GM23248 (cell line): ENCODE measurements around the gene LDLRAD3. TPM values are rescaled to one million over a fixed set of nuclear protein-coding genes. Genes with fewer than 3 reads are reported as not detected.
A peak's percentile ranks its signal among the peaks of the same experiment; 100 is the strongest.

ENCODE experiments used
- DNase-seq: peaks from one replicate; pipeline ENCODE4 v3.0.0-alpha.2; 2015
- H2AFZ ChIP-seq: fragments of 200-600 bp; sonication (generic); 2 replicates; pipeline ENCODE4 v1.6.1; 2016; ENCODE audit warnings: antibody characterized with exemption
- H3F3A ChIP-seq: fragments of 200-600 bp; sonication (generic); 2 replicates; pipeline ENCODE4 v1.6.1; 2016; ENCODE audit warnings: mild to moderate bottlenecking, antibody characterized with exemption, mixed run types; ENCODE audit not compliant: insufficient read depth
- H3K27ac ChIP-seq: fragments of 200-600 bp; sonication (generic); 2 replicates; pipeline ENCODE4 v1.5.1; 2016; ENCODE audit warnings: mild to moderate bottlenecking
- H3K27me3 ChIP-seq: fragments of 200-600 bp; sonication (generic); replicated peaks from 2 replicates; pipeline ENCODE4 v1.6.1; 2016; ENCODE audit warnings: mild to moderate bottlenecking; ENCODE audit not compliant: insufficient read depth
- H3K36me3 ChIP-seq: fragments of 200-600 bp; sonication (generic); 2 replicates; pipeline ENCODE4 v1.6.1; 2016; ENCODE audit warnings: low read depth, mild to moderate bottlenecking
- H3K4me1 ChIP-seq: fragments of 200-600 bp; sonication (generic); 2 replicates; pipeline ENCODE4 v1.6.1; 2016; ENCODE audit warnings: mild to moderate bottlenecking; ENCODE audit not compliant: insufficient read depth
- H3K4me2 ChIP-seq: fragments of 200-600 bp; sonication (generic); one replicate; pipeline ENCODE4 v1.6.1; 2016; ENCODE audit warnings: mild to moderate bottlenecking; ENCODE audit not compliant: unreplicated experiment
- H3K4me3 ChIP-seq: fragments of 200-600 bp; sonication (generic); 2 replicates; pipeline ENCODE4 v1.5.1; 2016; ENCODE audit warnings: mild to moderate bottlenecking
- H3K79me2 ChIP-seq: fragments of 200-600 bp; sonication (generic); 2 replicates; pipeline ENCODE4 v1.6.1; 2016; ENCODE audit warnings: mild to moderate bottlenecking; ENCODE audit not compliant: insufficient read depth
- H3K9ac ChIP-seq: fragments of 200-600 bp; sonication (generic); 2 replicates; pipeline ENCODE4 v1.6.1; 2016; ENCODE audit warnings: mild to moderate bottlenecking
- H3K9me2 ChIP-seq: fragments of 200-600 bp; sonication (generic); 2 replicates; pipeline ENCODE4 v1.6.1; 2016; ENCODE audit warnings: mixed run types, mild to moderate bottlenecking, moderate library complexity; ENCODE audit not compliant: insufficient read depth
- H3K9me3 ChIP-seq: fragments of 200-600 bp; sonication (generic); one replicate; pipeline ENCODE4 v1.6.1; 2017; ENCODE audit warnings: low read depth
- H4K20me1 ChIP-seq: fragments of 200-600 bp; sonication (generic); 2 replicates; pipeline ENCODE4 v1.6.0; 2016; ENCODE audit not compliant: insufficient read depth
- EZH2 ChIP-seq: fragments of 200-600 bp; sonication (generic); IDR thresholded peaks from 2 replicates; pipeline ENCODE4 v1.6.1; 2018; ENCODE audit warnings: antibody characterized with exemption, mild to moderate bottlenecking; ENCODE audit not compliant: insufficient read depth, poor library complexity, severe bottlenecking
- EZH2phosphoT487 ChIP-seq: fragments of 200-600 bp; sonication (generic); IDR thresholded peaks from 2 replicates; pipeline ENCODE4 v1.6.1; 2018; ENCODE audit warnings: antibody characterized with exemption, moderate library complexity, mild to moderate bottlenecking, low read depth; ENCODE audit not compliant: insufficient read depth
- whole genome bisulfite sequencing, 2 experiments: methylation state at CpG; one replicate each; pipeline ENCODE4 v1.1.6; 2015 to 2017; ENCODE audit warnings: low lambda C conversion rate in 2 of 2, low coverage in 1 of 2; ENCODE audit errors: missing lambda C conversion rate in 2 of 2; 5-methylcytosine and 5-hydroxymethylcytosine counted together
- in situ Hi-C: fragments of 300-500 bp; cut with MboI; formaldehyde crosslinking; loops from 2 replicates; pipeline ENCODE4 v1.15.0; 2020
- polyA plus RNA-seq: library from polyadenylated mRNA; unstranded; fragments of >200 nt; fragmentation: Nextera tagmentation; extraction: Ambion mirVana; gene quantifications from 2 replicates; pipeline ENCODE4 v1.2.1, GENCODE V29; 2016
- total RNA-seq: library from RNA; depleted of rRNA; stranded (reverse); fragments of >200 nt; shearing (Covaris generic); gene quantifications from 2 replicates; pipeline ENCODE4 v1.2.3, GENCODE V29; 2014

The LDLRAD3 gene
- total and polyA plus RNA-seq, 2 experiments from 2014 or later = 6.2 to 6.6 TPM

DNA sequence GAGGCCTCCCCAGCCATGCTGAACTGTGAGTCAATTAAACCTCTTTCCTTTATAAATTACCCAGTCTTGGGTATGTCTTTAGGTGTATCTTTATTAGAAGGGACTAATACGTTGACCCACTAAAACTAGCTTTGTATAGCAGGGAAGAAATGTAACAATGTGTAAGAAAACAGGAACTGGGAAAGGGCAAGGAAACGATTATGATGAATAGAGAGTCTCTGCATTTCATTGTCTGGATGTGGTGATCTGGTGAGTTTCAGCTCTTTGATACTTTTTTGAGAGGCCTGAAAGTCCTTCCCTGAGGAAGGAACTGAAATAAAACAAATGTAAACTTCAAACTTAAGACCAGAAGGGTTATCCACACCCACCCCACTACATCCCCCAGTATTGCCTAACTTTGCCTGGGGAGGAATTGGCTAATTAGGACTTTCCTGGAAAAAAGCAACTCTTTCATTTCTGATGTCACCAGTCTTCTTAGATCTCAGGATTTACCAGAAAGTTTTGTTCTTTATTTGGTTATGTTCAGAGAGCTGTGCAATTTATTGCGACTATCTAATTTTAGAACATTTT lies 119.0 kb downstream of the LDLRAD3 start:
- Histone ChIP-seq H3K27ac (no peak overlapping the region), H3K9ac (no peak overlapping the region), H3K9me3 (no peaks in the 10 kb centered on the region), H2AFZ (no peak overlapping the region), H3K27me3 (no peaks in the 10 kb centered on the region), H3K4me3 (no peak overlapping the region), H4K20me1 (no peaks in the 10 kb centered on the region), H3K4me2 (no peak overlapping the region), H3K36me3 (no peaks in the 10 kb centered on the region), H3F3A (no peaks in the 10 kb centered on the region), H3K4me1 (no peaks in the 10 kb centered on the region), H3K9me2 (no peaks in the 10 kb centered on the region), H3K79me2 (no peaks in the 10 kb centered on the region)
- 68 to 74% methylated on average over 3 of the region's 3 CpGs for WGBS, 2 experiments
- in situ Hi-C loops = no loop called here
- no peak for DNase-seq
- no peak for TF ChIP-seq EZH2
- no peak for TF ChIP-seq EZH2phosphoT487

DNA sequence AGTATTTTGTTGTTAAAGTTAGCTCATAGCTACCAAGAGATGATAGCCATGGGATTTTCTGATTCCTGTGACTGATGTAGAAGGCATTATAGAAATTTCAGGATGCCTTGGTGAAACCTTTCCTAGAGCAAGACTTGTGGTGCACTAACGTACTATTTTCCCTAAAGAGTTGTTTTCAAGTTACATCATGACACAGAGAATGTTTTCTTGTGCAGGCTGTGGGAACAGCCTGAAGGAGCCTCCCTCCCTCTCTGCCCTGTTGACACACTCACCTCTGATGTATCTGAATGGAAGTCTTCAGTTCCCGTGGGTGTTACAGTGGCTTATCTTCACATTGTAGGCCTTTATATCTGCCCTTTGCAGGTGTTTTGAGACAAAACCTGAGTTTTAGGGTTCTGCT lies 121.6 kb downstream of the LDLRAD3 start:
- Histone ChIP-seq H4K20me1 (no peaks in the 10 kb centered on the region), H3K4me2 (no peak overlapping the region), H3K9ac (no peak overlapping the region), H3K4me3 (no peak overlapping the region), H3K36me3 (no peaks in the 10 kb centered on the region), H3K27ac (no peak overlapping the region), H3F3A (no peaks in the 10 kb centered on the region), H3K27me3 (no peaks in the 10 kb centered on the region), H3K4me1 (no peaks in the 10 kb centered on the region), H2AFZ (no peak overlapping the region), H3K9me2 (no peaks in the 10 kb centered on the region), H3K9me3 (no peaks in the 10 kb centered on the region), H3K79me2 (no peaks in the 10 kb centered on the region)
- 71 to 72% methylated on average over 2 of the region's 2 CpGs for WGBS, 2 experiments
- peak; percentile 34 for DNase-seq
- in situ Hi-C loops = no loop called here
- TF ChIP-seq EZH2 = no peak
- TF ChIP-seq EZH2phosphoT487 = no peak

DNA sequence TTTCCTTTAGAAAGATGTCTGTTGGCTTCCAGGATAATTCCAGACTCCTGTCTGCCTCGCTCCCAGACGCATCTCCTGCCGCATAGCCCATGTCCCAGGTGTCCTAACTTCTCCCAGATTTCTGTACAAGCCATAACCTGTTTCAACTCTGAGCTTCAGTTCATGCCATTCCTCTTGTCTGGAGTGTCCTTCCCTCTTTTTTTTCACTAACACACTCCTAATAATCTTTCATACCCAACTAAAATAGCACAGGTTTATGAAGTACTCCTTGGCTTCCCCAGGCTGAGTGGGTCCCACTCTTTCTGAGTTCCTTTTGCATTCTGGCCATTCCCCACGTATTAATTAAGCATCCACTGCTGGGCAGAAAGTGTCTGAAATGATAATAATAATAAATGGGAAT lies 123.0 kb downstream of the LDLRAD3 start:
- Histone ChIP-seq H3K4me1 (no peaks in the 10 kb centered on the region), H3K9me3 (no peaks in the 10 kb centered on the region), H3K9me2 (no peaks in the 10 kb centered on the region), H4K20me1 (no peaks in the 10 kb centered on the region), H2AFZ (no peak overlapping the region), H3K4me3 (no peak overlapping the region), H3K9ac (no peak overlapping the region), H3F3A (no peaks in the 10 kb centered on the region), H3K36me3 (no peaks in the 10 kb centered on the region), H3K27me3 (no peaks in the 10 kb centered on the region), H3K4me2 (no peak overlapping the region), H3K27ac (no peak overlapping the region), H3K79me2 (no peaks in the 10 kb centered on the region)
- in situ Hi-C loops = no loop called here
- TF ChIP-seq EZH2 (no peak), EZH2phosphoT487 (no peak)
- 88 to 92% methylated on average over 4 of the region's 4 CpGs for WGBS, 2 experiments
- no peak for DNase-seq

DNA sequence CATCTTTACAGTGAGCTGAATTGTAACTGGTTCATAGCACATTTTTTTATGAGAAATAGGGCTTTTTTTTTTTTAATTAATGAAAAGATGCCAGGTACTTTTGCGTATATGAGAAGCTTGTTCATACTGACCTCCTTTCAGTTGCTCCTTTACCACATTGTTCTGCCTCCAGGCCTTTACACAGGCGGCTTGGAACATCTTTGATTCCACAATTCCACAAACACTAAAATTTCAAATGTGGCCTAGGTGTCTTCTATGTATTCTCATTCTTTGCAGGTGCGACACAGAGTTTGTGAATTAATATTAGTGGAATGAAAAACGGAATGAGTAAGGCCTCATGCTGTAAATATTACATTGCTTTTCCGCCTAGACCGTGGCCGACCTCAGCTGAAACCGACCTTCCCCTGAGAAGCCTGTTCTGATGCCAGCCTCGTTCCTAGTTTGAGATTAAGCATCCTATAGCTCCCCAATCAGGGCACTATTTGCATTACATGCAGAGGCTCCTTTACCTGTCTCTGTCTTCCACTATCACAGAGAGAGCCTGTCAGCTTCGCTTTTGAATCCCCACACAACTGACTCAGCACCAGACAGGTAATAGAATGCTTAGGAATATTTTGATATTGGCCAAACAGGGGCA lies 125.8 kb downstream of the LDLRAD3 start:
- no peak overlapping the region for H3K4me2 ChIP-seq
- H3K36me3 ChIP-seq = no peaks in the 10 kb centered on the region
- no peaks in the 10 kb centered on the region for H3K27me3 ChIP-seq
- H3K9me3 ChIP-seq = no peaks in the 10 kb centered on the region
- no peaks in the 10 kb centered on the region for H3K9me2 ChIP-seq
- no peaks in the 10 kb centered on the region for H3K79me2 ChIP-seq
- no peak for DNase-seq
- H3K4me3 ChIP-seq = no peak overlapping the region
- H3F3A ChIP-seq = peaks cover 12% of the 10 kb centered on the region
- H3K4me1 ChIP-seq = peaks cover 14% of the 10 kb centered on the region
- TF ChIP-seq EZH2phosphoT487 (no peak), EZH2 (no peak)
- H3K9ac ChIP-seq = no peak overlapping the region
- 97 to 98% methylated on average over 10 of the region's 10 CpGs for WGBS, 2 experiments
- H2AFZ ChIP-seq = no peak overlapping the region
- no peak overlapping the region for H3K27ac ChIP-seq
- in situ Hi-C loops = no loop called here
- H4K20me1 ChIP-seq = no peaks in the 10 kb centered on the region
